HG03095 (cell line): ENCODE results near the gene HAP1.
"Not testable (repeated sequence)": the region's sequence is repeated elsewhere in the genome, so short reads cannot be mapped to it uniquely, and the experiment has no call there.

Source experiments
- ATAC-seq: cut with Tn5 transposase; IDR thresholded peaks from one replicate; pipeline ENCODE4 v1.9.1; 2021; ENCODE audit warnings: moderate library complexity; ENCODE audit not compliant: unreplicated experiment

Gene HAP1

DNA sequence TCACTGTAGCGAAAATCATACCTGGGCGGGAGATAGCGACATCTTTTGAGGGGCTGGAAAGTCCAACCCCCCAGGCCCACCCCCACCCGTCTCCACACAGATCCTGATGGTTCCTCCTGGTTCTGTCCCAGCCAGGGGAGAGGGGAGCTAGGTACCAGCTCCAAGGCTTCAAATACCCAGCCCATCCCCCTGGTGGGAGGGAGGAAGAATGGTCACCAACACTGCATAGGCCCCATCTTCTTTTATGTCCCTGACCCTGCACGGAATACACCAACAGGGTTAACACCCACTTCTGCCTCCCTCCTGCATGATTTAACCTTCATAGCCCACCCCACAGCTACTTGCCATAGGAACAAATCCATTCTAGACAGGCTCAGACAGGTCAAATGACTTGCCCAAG lies 9.3 kb downstream of the HAP1 start:
- no peak for ATAC-seq

- ATAC-seq = no peak
These were observed 9.9 kb downstream of the HAP1 start for GRCh38 chr17:41724476-41725050.

DNA sequence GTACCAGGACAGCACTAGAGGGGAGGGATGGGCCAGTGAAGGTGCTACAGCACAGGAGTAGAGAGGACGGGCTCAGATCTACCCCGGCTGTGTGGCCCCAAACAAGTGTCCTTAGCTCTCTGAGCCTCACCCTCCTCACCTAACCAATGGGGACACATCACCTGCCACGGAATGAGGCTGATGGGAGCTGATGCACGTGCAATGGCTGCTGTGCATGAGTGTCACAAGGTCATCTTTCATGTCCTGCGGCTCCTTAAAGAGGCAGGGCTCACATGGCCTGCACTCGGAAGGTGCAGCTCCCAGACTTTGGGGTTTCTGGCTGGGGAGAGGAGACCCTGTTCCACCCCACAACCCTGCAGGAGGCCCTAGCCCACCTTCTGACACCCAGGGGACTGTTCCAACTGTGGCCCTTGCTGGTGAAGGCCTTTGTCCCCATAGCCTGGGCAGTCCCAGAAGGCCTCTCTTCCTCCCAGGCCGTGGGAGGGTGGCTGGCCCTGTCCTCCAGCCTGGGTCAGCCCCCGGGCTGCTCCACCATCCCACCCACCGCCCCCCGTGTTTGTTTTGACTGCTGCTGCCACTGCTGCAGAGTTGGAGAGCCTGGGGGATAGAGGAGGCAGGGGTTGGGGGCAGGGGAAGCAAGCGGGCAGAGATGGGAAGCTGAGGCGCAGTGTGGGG lies 10.5 kb downstream of the HAP1 start:
- no peak for ATAC-seq

DNA sequence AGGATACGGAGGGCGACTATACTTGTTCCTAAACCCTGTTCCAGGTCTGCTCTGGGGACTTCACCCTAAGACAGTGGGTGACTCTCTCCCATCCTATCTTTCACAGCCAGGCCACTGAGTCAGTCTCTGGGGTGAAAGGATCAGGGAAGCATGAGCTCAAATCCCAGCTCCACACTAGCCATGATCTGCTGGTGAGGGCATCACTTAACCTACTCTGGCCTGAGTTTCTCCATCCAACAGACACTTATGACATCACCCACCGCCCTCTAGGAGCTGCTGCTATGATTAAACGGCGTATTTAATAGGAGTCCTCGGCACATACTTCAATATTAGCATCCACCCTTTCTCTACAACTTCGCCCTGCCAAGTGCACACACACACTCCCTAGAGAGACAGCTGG lies 12.2 kb downstream of the HAP1 start:
- ATAC-seq = no peak

DNA sequence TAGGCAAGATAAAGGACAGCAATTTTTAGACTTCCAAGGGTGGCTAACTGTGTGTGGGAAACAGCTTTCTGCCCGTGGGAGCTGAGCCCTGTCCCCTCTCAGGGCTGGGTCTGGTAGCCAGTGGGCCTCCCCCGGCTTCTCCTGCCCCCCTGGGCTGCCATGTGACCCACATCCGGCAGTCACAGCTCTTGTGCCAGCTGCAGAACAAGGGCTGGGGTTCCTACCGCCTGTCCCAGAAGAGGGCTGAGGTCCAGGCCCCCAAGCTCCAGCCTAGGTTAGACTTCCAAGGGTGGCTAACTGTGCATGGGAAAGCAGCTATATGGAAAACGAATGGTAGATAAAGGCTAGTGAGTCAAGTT lies 16.2 kb downstream of the HAP1 start:
- no peak for ATAC-seq

GRCh38 chr17:41717408-41718286 lies 16.8 kb downstream of the HAP1 start:
- no peak for ATAC-seq

DNA sequence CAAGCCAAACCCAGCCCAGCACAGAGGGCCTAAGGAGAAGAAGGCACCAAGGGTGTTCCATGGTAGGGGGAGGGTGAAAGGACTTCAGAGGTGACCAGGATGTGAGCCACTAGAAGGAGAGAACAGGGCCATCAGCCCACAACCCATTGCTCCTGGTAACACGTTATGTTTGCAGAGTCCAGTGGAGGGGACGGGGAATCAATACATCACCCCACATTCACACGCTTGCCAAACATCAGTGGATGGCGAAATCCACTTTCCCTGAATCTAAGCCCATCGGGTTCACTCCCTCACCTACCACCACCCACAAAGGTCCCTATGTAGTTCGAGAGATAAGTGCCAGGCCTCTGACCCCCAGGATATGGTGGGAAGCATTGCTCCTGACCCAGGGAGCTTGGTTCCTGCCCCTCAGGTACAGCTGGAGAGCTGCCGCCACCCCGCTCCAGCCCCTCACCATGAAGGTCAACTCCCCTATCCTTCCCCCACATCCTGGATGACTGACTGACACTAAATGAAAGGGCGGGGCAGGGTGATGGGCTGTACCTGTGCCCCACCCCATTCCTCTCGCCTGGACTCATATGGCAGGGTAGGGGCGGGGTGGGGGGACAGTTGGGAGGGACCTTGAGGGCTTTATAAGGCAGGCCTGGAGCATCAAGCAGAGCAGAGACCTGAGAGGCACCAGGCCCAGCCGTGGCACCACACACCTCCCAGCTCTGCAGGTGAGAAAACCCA lies 22.6 kb downstream of the HAP1 start, which contains the start of gene GAST:
Gene GAST, plus strand, starts transcription at position 663 of the 732 bp plus-strand sequence. CDS start 3,106 bp downstream, outside the sequence.
- no peak for ATAC-seq

GRCh38 chr17:41710472-41711090 lies 23.9 kb downstream of the HAP1 start:
- no peak for ATAC-seq

- no peak for ATAC-seq
These were observed 26.4 kb downstream of the HAP1 start for GRCh38 chr17:41707803-41708669.

DNA sequence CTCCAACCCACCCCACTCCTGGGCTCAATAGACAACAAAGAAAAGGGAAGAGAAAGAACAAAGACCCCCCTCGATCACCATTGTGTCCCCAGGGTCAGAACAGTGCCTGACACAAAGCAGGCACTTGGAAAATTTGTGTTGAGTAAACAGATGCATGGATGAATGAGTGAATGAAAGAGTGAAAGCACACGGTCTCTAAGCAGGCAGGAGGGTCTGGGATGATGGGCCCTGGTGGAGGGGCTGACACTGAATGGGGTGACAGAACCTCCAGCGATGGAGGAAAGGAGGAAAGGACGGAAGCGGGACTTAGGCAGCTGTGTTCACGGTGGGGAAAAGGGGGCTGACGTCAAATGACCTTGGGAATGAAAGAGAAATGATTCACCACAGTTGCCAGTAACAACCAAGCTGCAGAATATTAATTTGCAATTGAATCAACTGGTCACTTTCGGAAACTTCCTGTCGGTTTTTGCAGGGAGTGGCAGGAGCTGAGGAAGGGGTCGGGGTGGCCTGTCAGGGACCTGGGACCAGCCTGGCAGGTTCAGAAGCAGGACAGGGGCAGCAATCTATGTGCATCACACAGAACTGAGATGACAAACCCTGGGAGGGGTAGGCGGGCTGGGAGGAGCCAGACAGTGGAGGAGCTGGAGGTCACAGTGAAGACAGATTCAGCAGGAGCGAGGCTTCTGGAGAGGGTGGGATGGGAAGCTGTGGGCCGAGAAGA lies 29.0 kb downstream of the HAP1 start:
- no peak for ATAC-seq

DNA sequence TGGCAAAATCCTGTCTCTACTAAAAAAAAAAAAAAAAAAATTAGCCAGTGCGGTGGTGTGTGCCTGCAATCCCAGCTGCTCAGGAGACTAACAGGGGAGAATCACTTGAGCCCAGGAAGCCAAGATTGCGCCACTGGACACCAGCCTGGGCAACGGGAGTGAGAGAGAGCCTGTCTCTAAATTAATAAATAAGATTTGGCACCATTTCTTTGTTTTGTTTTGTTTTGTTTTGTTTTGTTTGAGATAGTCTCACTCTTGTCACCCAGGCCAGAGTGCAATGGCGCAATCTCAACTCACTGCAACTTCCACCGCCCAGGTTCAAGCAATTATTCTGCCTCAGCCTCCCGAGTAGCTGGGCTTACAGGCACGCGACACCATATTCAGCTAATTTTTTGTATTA lies 31.7 kb downstream of the HAP1 start:
- ATAC-seq = no peak

- ATAC-seq = not testable (repeated sequence)
These were observed 33.6 kb downstream of the HAP1 start for GRCh38 chr17:41700843-41701242.

DNA sequence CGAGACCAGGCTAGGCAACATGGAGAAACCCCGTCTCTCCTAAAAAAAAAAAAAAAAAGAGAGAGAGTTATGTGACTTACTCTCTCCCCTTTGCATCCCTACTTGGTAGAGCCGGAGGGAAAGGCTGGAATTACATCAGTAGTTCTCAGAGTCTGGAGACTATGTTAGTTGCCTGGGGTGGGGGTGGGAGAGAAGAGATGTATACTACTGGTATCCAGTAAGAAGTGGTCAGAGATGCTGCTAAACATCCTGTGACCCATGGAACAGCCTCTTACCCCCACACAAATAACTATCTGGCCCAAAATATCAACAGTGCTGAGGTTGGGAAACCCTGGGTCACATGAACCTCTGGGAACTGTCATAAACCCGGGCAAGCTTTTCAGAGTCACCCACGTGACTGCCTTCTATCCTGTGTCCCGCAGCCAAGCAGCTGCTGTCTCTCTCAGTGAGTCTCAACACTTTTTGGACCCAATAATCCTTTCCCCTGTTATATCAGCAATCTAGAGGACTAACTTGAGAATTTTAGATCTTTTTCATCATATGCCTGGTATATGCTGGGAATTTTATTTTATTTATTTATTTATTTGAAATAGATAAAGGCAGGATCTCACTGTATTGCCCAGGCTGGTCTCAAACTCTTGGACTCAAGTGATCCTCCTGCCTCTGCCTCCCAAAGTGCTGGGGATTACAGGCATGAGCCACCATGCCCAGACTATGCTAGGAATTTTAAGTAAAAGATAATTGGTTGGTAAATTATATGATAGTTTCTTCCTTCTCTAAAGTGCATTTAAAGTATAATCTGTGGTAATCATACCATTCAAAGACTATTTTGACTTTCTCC lies 37.1 kb downstream of the HAP1 start:
- no peak for ATAC-seq

DNA sequence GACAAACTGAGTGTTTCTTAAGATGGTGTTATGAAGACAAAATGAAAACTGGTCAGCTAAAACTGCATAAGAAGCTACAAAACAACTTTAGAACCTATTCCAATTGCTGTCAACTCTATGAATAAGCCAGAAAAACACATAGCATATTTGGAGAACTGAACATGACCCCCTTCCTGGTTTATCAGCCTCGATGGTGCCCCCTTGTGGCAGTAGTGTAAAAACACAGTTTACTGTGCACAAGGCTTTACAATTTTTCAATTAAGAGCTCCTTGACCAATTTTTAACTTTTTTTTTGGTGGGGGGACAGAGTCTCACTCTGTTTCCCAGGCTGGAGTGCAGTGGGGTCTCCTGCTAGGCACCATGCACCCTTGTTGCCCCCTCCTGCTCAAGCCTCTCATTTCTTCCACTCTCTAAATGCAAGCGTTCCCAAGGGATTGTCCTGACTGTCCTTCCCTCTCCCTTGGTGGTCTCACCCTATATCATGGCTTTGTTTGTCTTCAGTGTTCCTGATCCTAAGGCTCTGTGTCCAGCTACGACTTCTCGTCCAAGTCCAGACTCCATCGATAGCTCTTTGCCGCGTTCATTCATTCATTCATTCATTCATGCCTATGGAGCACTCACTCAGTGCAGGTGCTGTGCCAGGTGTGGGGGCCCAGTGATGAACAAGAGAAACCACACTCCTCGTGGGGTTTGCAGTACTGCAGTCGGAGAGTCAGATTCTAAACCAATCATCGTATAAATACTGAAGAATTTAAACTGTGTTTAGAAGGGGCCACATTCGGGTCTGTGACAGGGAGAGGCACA lies 38.3 kb downstream of the HAP1 start:
- ATAC-seq = no peak

GRCh38 chr17:41695134-41695661 lies 39.2 kb downstream of the HAP1 start:
- no peak for ATAC-seq

GRCh38 chr17:41692722-41693521 lies 41.5 kb downstream of the HAP1 start:
- ATAC-seq = no peak
